ENCODE data around the gene ERN1. TPM values are rescaled to one million over a fixed set of nuclear protein-coding genes. Genes with fewer than 3 reads are reported as not detected.
"Not testable (repeated sequence)": the region's sequence is repeated elsewhere in the genome, so short reads cannot be mapped to it uniquely, and the experiment has no call there.

The ERN1 gene
- total RNA-seq, 4 donors from 2014 or later = 4.4 to 56.5 (median 15.0) TPM

DNA sequence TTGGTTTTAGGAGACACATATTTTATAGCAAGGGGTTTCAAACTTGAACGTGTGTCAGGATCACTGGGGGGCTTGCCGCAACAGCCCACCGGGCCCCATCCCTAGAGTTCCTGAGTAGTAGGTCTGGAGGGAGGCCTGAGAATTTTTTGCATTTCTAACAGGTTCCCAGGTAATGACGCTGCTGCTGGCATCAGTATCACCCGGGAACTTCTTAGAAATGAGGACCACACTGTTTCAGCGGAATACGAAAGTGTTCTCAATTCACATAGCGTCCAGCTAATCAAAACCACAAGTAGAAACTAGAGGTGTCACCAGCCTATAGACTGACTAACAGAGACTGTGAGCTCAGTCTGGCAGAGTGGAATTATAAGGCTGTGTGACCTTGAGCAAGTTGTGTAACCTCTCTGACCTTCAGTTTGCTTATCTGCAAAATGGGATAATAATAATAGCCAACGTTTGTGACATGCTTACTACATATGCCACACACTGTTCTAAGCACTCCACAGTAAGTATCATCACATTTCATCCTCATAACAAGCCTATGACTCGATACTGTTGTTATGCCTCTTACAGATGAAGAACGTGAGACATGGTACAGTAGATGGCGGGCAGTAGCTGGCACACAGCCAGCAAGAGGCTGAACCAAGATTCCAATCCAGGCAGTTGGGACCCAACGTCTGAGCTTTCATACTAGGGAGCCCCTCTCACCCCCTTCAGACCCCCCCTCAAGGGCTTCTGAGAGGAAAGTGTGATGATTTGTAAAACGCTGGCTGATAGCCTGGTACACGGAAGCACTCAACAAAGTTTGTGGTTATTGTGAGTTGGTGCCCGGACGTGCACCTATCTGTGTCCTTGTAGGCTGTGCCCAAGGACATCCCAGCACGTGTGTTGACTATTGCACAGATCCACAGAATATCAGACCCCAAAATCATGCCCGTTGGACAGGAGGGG is 104.9 kb downstream of the ERN1 start:
- H3K4me3 ChIP-seq = no peak overlapping the region
- intact Hi-C loops (cut with DNase I; ENCODE audit: low total_unique reads) = loop anchor here (5.0 kb wide), 1 partner anchor 112 kb away; no protein-coding TSS in a partner anchor
- no peaks in the 10 kb centered on the region for H3K27me3 ChIP-seq
- no peak for TF ChIP-seq POLR2A (IDR thresholded peaks at IDR 0.05)
- TF ChIP-seq, protein P1, sequence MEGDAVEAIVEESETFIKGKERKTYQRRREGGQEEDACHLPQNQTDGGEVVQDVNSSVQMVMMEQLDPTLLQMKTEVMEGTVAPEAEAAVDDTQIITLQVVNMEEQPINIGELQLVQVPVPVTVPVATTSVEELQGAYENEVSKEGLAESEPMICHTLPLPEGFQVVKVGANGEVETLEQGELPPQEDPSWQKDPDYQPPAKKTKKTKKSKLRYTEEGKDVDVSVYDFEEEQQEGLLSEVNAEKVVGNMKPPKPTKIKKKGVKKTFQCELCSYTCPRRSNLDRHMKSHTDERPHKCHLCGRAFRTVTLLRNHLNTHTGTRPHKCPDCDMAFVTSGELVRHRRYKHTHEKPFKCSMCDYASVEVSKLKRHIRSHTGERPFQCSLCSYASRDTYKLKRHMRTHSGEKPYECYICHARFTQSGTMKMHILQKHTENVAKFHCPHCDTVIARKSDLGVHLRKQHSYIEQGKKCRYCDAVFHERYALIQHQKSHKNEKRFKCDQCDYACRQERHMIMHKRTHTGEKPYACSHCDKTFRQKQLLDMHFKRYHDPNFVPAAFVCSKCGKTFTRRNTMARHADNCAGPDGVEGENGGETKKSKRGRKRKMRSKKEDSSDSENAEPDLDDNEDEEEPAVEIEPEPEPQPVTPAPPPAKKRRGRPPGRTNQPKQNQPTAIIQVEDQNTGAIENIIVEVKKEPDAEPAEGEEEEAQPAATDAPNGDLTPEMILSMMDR (IDR thresholded peaks at IDR 0.05) = no peak
- H3K9me3 ChIP-seq = no peaks in the 10 kb centered on the region
- DNase-seq = no peak
- H3K36me3 ChIP-seq = no peaks in the 10 kb centered on the region
- H3K4me1 ChIP-seq = no peaks in the 10 kb centered on the region
- H3K27ac ChIP-seq = no peak overlapping the region

DNA sequence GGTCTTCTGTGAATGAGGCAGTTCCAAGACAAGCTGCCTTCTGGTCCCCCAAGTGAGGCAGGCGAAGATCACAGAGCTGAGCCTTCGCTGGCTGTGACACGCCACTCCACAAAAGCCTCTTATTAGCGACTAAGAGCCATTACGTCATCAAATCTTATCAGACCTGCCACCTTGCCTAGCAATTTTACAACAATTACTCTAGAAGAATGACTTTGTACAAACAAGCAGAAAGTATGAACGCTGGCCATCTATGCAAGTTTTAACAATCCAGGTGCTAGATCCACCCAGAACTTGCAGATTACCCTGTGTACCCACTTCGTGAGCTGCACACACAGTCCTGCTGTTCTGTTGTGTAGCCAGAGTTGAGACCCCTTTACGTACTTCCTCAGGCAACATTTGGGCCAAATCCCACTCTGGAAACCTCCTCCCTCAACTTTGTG is 105.7 kb downstream of the ERN1 start:
- Histone ChIP-seq H3K27me3 (no peaks in the 10 kb centered on the region), H3K36me3 (no peaks in the 10 kb centered on the region), H3K9me3 (no peaks in the 10 kb centered on the region), H3K27ac (no peak overlapping the region), H3K4me1 (no peaks in the 10 kb centered on the region), H3K4me3 (no peak overlapping the region)
- DNase-seq = no peak
- TF ChIP-seq POLR2A (IDR thresholded peaks at IDR 0.05) = no peak
- TF ChIP-seq, protein P1 (IDR thresholded peaks at IDR 0.05) = no peak
- intact Hi-C loops (cut with DNase I; ENCODE audit: low total_unique reads) = no loop called here

DNA sequence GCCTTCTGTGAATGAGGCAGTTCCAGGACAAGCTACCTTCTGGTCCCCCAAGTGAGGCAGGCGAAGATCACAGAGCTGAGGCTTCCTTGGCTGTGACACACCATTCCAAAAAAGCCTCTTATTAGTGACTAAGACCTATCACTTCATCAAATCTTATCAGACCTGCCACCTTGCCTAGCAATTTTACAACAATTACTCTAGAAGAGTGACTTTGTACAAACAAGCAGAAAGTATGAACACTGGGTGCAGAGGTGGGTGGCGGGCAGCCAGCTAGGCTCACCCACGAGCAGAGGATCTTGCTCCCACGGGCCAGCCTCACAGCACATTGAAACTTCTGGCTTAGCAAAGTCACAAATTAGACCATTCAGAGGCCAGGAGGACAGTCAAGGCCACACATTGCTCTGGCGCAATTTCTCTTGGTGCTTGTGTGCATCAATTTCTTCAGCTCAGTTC is 107.3 kb downstream of the ERN1 start:
- no peaks in the 10 kb centered on the region for H3K27me3 ChIP-seq
- H3K27ac ChIP-seq = no peak overlapping the region
- H3K4me1 ChIP-seq = no peaks in the 10 kb centered on the region
- TF ChIP-seq, protein P1 (IDR thresholded peaks at IDR 0.05) = no peak
- no peak for TF ChIP-seq POLR2A (IDR thresholded peaks at IDR 0.05)
- no peak for DNase-seq
- no peaks in the 10 kb centered on the region for H3K9me3 ChIP-seq
- no peak overlapping the region for H3K4me3 ChIP-seq
- no peaks in the 10 kb centered on the region for H3K36me3 ChIP-seq
- intact Hi-C loops (cut with DNase I; ENCODE audit: low total_unique reads) = no loop called here

DNA sequence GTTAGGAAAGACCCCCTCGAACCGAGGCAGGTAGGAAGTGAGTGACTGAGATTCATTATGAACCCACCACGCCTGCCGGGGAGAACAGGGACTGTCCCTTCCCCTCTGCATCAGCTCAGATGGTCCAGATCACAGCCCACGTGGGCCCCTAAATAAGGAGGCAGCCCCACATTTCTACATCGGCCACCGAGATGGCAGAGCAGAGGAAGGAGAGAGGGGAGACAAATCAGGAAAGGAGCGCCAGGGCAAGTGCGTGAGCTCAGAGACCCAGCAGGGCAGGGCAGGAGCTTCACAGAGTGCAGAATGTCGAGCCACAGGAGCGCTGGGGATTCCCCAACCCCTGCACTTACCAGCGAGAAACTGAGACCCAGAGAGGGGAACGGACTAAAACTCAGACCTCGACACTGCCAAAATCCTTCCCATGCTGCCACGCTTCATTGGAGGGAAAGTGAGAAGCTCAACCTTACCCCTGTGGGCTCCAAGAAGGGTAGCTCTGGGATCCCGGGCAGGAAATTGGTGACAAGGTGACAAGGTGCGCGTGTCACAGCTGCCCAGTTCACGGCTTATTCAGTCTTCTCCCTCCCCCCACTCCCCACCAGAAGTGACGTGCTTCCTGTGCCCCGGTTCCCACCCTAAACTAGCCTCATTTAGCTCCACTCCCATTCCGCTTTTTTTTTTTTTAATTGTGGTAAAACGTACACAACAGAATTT is 109.7 kb downstream of the ERN1 start, which contains the start of gene ICAM2:
Gene ICAM2, minus strand, starts transcription at position 578 of the 711 bp plus-strand sequence. CDS start 13,942 bp downstream, outside the sequence.
- H3K36me3 ChIP-seq = no peaks in the 10 kb centered on the region
- peak; percentile 33 to 67 for DNase-seq
- H3K4me1 ChIP-seq = no peaks in the 10 kb centered on the region
- peak within 1 kb of the TSS; percentile 19 to 30 for H3K4me3 ChIP-seq
- peak within 1 kb of the TSS; percentile 49 to 73 for H3K27ac ChIP-seq
- no peaks in the 10 kb centered on the region for H3K9me3 ChIP-seq
- intact Hi-C loops (cut with DNase I; ENCODE audit: low total_unique reads) = no loop called here
- H3K27me3 ChIP-seq = no peaks in the 10 kb centered on the region
- peak; percentile 32 to 33 for TF ChIP-seq POLR2A (IDR thresholded peaks at IDR 0.05)
- TF ChIP-seq, protein P1 (IDR thresholded peaks at IDR 0.05) = no peak

DNA sequence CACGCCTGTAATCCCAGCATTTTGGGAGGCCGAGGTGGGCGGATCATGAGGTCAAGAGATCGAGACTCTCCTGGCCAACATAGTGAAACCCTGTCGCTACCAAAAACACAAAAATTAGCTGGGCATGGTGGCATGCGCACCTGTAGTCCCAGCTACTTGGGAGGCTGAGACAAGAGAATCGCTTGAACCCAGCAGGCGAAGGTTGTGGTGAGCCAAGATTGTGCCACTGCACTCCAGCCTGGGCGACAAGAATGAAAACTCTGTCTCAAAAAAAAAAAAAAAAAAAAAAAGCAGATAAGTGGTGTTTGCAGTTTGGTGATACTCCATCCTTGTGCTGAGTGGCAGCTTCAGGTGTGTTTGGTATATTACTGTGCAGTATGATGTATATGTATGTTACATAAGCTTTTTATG is 110.4 kb downstream of the ERN1 start:
- intact Hi-C loops (cut with DNase I; ENCODE audit: low total_unique reads) = not testable (repeated sequence)

More for the DNA sequence above, 110.4 kb downstream of the ERN1 start:
- DNase-seq, H3K9me3 ChIP-seq, H3K27me3 ChIP-seq, H3K4me1 ChIP-seq, H3K36me3 ChIP-seq: not testable (repeated sequence)
- Histone ChIP-seq H3K4me3 (peak overlapping the region in 1 of 2 donors; percentile 30), H3K27ac (peak overlapping the region; percentile 49 to 73)
